Loucy (cell line): ENCODE data around the gene NCKIPSD.

ENCODE experiments used
- H2AFZ ChIP-seq: fragments of 200-600 bp; sonication (generic); 2 replicates; pipeline ENCODE4 v1.6.0; 2016; ENCODE audit warnings: antibody characterized with exemption, mild to moderate bottlenecking, low read length, moderate library complexity
- H3F3A ChIP-seq: fragments of 200-600 bp; 2 replicates; pipeline ENCODE4 v1.6.0; 2016; ENCODE audit warnings: antibody characterized with exemption, low read depth, mild to moderate bottlenecking
- H3K27me3 ChIP-seq: fragments of 200-600 bp; sonication (generic); 2 replicates; pipeline ENCODE4 v1.6.1; 2014; ENCODE audit warnings: low read length, mild to moderate bottlenecking; ENCODE audit not compliant: insufficient read depth, poor library complexity, severe bottlenecking
- H3K36me3 ChIP-seq: fragments of 200-600 bp; sonication (generic); 2 replicates; pipeline ENCODE4 v1.6.1; 2016; ENCODE audit warnings: low read length; ENCODE audit not compliant: insufficient read depth
- H3K4me1 ChIP-seq: fragments of 200-600 bp; sonication (generic); 2 replicates; pipeline ENCODE4 v1.5.1; 2014; ENCODE audit warnings: low read length, mild to moderate bottlenecking; ENCODE audit not compliant: insufficient read depth, poor library complexity, severe bottlenecking
- H3K4me2 ChIP-seq: fragments of 200-600 bp; sonication (generic); 2 replicates; pipeline ENCODE4 v1.6.0; 2014; ENCODE audit warnings: antibody characterized with exemption, low read length, low read depth, mild to moderate bottlenecking; ENCODE audit not compliant: poor library complexity, severe bottlenecking
- H3K4me3 ChIP-seq: fragments of 200-600 bp; sonication (generic); 2 replicates; pipeline ENCODE4 v1.5.1; 2014; ENCODE audit warnings: low read length, mild to moderate bottlenecking, mixed read lengths; ENCODE audit not compliant: poor library complexity, severe bottlenecking
- H3K79me2 ChIP-seq: fragments of 200-600 bp; sonication (generic); 2 replicates; pipeline ENCODE4 v1.6.1; 2014; ENCODE audit warnings: low read length; ENCODE audit not compliant: insufficient read depth
- H3K9ac ChIP-seq: fragments of 200-600 bp; sonication (generic); 2 replicates; pipeline ENCODE4 v1.6.0; 2014; ENCODE audit warnings: mild to moderate bottlenecking, low read depth, low read length, moderate library complexity; ENCODE audit not compliant: poor library complexity, severe bottlenecking
- H3K9me2 ChIP-seq: fragments of 200-600 bp; sonication (generic); replicated peaks from 2 replicates; pipeline ENCODE4 v1.6.1; 2016; ENCODE audit warnings: low read depth, low read length, mixed read lengths
- H3K9me3 ChIP-seq: fragments of 200-600 bp; sonication (generic); 2 replicates; pipeline ENCODE4 v1.6.1; 2014; ENCODE audit warnings: mild to moderate bottlenecking, antibody characterized with exemption, low read length, low read depth; ENCODE audit not compliant: insufficient read depth
- H4K20me1 ChIP-seq: fragments of 200-600 bp; sonication (generic); 2 replicates; pipeline ENCODE4 v1.6.0; 2014; ENCODE audit warnings: antibody characterized with exemption, low read length, mild to moderate bottlenecking; ENCODE audit not compliant: insufficient read depth, poor library complexity, severe bottlenecking
- EZH2phosphoT487 ChIP-seq: fragments of 200-600 bp; IDR thresholded peaks from 2 replicates; pipeline ENCODE4 v1.6.1; 2018; ENCODE audit warnings: antibody characterized with exemption, mild to moderate bottlenecking, moderate library complexity, borderline replicate concordance
- TF ChIP-seq, protein P1 (sequence below): fragments of 200-600 bp; sonication (generic); conservative IDR thresholded peaks from 2 replicates; pipeline ENCODE4 v1.5.1; 2014; ENCODE audit warnings: mild to moderate bottlenecking, antibody characterized with exemption, low read length

The NCKIPSD gene

DNA sequence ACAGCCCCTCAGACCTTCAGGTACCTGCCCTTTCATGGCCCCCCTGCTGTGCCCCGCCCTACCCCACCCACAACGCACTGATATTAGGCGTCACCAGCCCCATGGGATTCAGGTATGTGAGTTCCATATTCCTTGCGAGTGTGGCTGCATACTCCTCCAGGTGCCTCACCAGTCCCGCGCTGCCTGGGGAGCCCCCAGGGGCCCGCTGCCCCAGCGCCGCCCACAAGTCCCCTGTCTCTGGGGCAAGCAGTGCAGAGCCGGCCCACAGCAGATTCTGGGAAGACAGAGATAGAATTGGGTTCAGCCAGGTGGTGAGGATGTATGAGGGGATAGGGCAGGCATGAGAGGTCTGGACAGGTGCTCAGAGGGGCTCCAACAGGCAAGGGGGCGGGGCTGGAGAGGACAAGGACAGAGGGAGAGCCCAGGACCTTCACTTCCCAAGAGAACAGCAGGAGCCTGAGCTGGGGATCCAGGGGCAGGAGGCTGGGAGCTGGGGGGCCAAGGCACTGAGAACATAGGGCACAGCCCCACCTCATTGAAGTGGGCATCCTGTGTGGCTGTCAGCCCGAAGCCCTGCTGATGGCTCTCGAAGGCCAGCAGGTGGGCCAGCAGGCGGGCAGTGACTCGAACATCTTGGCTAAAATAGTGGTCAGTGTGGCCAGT lies 37.4 kb downstream of the NCKIPSD start:
- Histone ChIP-seq H2AFZ (no peak overlapping the region), H3K9me2 (no peaks in the 10 kb centered on the region), H3K4me3 (no peak overlapping the region), H3K4me2 (no peak overlapping the region), H3K36me3 (no peaks in the 10 kb centered on the region), H3K9me3 (no peaks in the 10 kb centered on the region), H4K20me1 (no peaks in the 10 kb centered on the region), H3K9ac (no peak overlapping the region), H3K4me1 (no peaks in the 10 kb centered on the region), H3F3A (no peaks in the 10 kb centered on the region), H3K79me2 (no peaks in the 10 kb centered on the region), H3K27me3 (no peaks in the 10 kb centered on the region)
- TF ChIP-seq, protein P1, sequence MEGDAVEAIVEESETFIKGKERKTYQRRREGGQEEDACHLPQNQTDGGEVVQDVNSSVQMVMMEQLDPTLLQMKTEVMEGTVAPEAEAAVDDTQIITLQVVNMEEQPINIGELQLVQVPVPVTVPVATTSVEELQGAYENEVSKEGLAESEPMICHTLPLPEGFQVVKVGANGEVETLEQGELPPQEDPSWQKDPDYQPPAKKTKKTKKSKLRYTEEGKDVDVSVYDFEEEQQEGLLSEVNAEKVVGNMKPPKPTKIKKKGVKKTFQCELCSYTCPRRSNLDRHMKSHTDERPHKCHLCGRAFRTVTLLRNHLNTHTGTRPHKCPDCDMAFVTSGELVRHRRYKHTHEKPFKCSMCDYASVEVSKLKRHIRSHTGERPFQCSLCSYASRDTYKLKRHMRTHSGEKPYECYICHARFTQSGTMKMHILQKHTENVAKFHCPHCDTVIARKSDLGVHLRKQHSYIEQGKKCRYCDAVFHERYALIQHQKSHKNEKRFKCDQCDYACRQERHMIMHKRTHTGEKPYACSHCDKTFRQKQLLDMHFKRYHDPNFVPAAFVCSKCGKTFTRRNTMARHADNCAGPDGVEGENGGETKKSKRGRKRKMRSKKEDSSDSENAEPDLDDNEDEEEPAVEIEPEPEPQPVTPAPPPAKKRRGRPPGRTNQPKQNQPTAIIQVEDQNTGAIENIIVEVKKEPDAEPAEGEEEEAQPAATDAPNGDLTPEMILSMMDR: no peak
- TF ChIP-seq EZH2phosphoT487: no peak

DNA sequence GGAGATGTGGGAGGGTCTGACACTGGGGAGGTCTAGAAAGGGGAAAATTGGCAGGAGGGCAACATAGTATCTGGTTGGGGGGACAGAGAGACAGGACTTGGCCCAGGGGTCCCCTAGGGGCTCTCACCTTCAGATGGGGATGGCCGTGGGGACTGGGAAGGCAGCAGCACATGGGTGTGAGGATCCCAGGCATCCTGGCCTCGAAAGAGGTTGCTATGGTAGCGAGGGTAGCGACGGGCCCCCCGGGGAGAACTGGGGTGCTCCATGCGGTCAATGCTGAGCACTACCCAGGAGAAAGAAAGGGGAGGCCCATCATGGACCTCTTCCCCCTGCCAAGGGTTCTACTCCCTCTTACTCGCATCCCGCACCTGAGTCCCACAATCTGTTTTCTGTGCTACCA lies 38.0 kb downstream of the NCKIPSD start:
- Histone ChIP-seq H3K9me3 (no peaks in the 10 kb centered on the region), H3K9me2 (no peaks in the 10 kb centered on the region), H3K4me1 (no peaks in the 10 kb centered on the region), H3K9ac (no peak overlapping the region), H4K20me1 (no peaks in the 10 kb centered on the region), H3K4me2 (no peak overlapping the region), H3K36me3 (no peaks in the 10 kb centered on the region), H3F3A (no peaks in the 10 kb centered on the region), H3K27me3 (no peaks in the 10 kb centered on the region), H2AFZ (no peak overlapping the region), H3K4me3 (no peak overlapping the region), H3K79me2 (no peaks in the 10 kb centered on the region)
- TF ChIP-seq, protein P1: no peak
- TF ChIP-seq EZH2phosphoT487: no peak

DNA sequence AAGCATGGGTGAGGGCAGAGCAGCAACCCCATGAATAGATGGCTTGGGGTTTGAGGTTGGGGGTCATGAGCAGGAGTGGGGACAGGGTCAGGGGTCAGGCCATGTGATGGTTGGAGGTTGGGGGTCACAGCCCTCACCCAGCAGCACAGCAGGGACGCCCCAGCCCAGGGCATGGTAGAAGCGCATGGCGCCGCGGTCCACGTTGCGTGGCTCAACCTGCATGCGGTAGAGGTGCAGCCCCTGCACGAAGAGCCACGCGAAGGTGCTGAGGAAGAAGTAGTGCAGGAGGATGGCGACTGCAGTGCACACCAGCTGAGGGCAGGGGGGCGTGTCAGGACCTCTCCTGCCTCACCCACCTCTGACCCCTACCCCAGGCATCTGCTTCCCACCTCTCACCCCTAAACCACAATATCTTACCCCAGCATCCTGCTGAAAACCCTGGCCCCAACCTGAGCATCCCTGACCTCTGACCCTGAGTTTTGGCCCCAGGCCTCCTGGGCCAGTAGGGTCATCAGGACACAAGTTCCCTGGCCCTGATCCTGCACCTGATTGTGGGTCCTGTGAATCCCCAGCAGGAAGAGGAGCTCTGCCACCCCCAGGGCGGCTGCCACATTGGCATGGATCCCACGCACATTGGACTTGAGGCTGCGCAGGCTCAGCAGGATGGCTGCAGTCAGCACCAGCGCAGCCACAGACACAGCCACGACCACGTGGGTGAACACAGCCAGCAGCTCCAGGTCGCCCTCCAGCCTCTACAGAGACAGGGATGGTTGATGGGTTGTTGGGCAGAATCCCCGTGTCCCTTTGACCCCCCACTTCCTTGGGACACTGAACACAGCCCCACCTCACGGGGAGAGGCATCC lies 40.6 kb downstream of the NCKIPSD start:
- H4K20me1 ChIP-seq: no peaks in the 10 kb centered on the region
- H2AFZ ChIP-seq: no peak overlapping the region
- H3K4me2 ChIP-seq: no peak overlapping the region
- no peaks in the 10 kb centered on the region for H3K9me3 ChIP-seq
- H3K4me1 ChIP-seq: no peaks in the 10 kb centered on the region
- H3F3A ChIP-seq: no peaks in the 10 kb centered on the region
- no peaks in the 10 kb centered on the region for H3K36me3 ChIP-seq
- TF ChIP-seq, protein P1: no peak
- no peak for TF ChIP-seq EZH2phosphoT487
- H3K9ac ChIP-seq: no peak overlapping the region
- H3K79me2 ChIP-seq: no peaks in the 10 kb centered on the region
- no peaks in the 10 kb centered on the region for H3K9me2 ChIP-seq
- H3K4me3 ChIP-seq: no peak overlapping the region
- no peaks in the 10 kb centered on the region for H3K27me3 ChIP-seq
